A549 treated with CpdA at 1 μM for 4 hours (cell line): ENCODE data around the gene STAM. TPM values are rescaled to one million over a fixed set of nuclear protein-coding genes. Genes with fewer than 3 reads are reported as not detected.

Experiments used
- total RNA-seq: library from RNA; stranded (reverse); fragments of 200-300 nt; extraction: Qiagen RNA extraction; gene quantifications from 5 replicates; pipeline ENCODE4 v1.2.3, GENCODE V29; 2022; ENCODE audit warnings: low read depth

STAM gene
- 24.6 to 30.8 TPM (median 26.5 TPM) in 5 replicates for total RNA-seq

GRCh38 chr10:17643755-17644484, at the start of gene STAM:
Gene STAM, plus strand, starts transcription at chr10:17644151. Its CDS starts 189 bp downstream, at chr10:17644340.

GRCh38 chr10:17617031-17617911, 26.7 kb upstream of the STAM start, which contains the start of gene HACD1:
Gene HACD1, minus strand, starts transcription at chr10:17617374. Its CDS starts 35 bp downstream, at chr10:17617339.

GRCh38 chr10:17751781-17752445, 108.0 kb downstream of the STAM start, which contains the start of gene TMEM236:
Gene TMEM236, plus strand, starts transcription at chr10:17752201. Its CDS starts 95 bp downstream, at chr10:17752296.

Other genes starting within 250 kb of the STAM start
- gene ST8SIA6, start 189.6 kb upstream of the STAM start, total RNA-seq: 0.07 to 0.13 TPM in 2 of 5 replicates, not detected in the others
- 36.3 to 63.0 TPM (median 57.3 TPM) in 5 replicates for gene HACD1, start 26.8 kb upstream of the STAM start, total RNA-seq
- 0.05 to 0.12 TPM (median 0.07 TPM) in 5 replicates for gene TMEM236, start 108.0 kb downstream of the STAM start, total RNA-seq
- gene MRC1, start 165.2 kb downstream of the STAM start, total RNA-seq: 0.02 to 0.03 TPM (median 0.02 TPM) in 4 of 5 replicates, not detected in the other